Gastroesophageal sphincter (tissue), 3 donors: ENCODE measurements around the gene CALHM2.

Experiments
- EP300 ChIP-seq: sonication (generic); formaldehyde crosslinking; IDR thresholded peaks from one replicate; pipeline ENCODE4 v1.6.1; 2017; ENCODE audit warnings: antibody characterized with exemption, mild to moderate bottlenecking
- POLR2AphosphoS5 ChIP-seq: sonication (generic); formaldehyde crosslinking; IDR thresholded peaks from one replicate; pipeline ENCODE4 v1.6.1; 2017; ENCODE audit warnings: antibody characterized with exemption
- TF ChIP-seq, protein P1 (sequence below), 4 experiments: fragments of 200-600 bp in 2 of 4; fragments of 450-650 bp in 2 of 4; sonication (generic) in 1 of 4; IDR thresholded peaks; one replicate each; pipeline ENCODE4 v1.5.1; 2017 to 2019; ENCODE audit warnings: antibody characterized with exemption in 4 of 4, mild to moderate bottlenecking in 2 of 4, moderate library complexity in 2 of 4

DNA sequence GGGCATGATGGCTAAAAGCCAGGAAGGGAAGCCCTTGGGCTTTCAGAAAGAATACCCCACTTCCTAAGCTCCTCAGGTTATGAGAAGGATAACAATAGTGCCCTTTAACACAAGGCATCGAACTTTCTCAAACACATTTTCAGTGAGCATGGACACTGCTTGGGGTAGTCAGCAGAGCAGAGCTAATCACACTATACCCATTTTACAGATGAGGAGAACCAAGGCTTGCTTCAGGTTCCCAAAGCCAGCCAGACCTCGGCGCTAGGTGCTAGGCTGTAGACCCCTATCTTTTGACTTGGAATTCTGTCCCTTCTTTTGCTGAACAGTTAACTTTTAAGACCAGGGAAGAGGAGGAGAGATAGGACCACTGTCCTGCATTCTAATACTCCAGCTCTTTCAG lies 43.2 kb upstream of the CALHM2 start:
- no peak for TF ChIP-seq EP300
- TF ChIP-seq, protein P1, sequence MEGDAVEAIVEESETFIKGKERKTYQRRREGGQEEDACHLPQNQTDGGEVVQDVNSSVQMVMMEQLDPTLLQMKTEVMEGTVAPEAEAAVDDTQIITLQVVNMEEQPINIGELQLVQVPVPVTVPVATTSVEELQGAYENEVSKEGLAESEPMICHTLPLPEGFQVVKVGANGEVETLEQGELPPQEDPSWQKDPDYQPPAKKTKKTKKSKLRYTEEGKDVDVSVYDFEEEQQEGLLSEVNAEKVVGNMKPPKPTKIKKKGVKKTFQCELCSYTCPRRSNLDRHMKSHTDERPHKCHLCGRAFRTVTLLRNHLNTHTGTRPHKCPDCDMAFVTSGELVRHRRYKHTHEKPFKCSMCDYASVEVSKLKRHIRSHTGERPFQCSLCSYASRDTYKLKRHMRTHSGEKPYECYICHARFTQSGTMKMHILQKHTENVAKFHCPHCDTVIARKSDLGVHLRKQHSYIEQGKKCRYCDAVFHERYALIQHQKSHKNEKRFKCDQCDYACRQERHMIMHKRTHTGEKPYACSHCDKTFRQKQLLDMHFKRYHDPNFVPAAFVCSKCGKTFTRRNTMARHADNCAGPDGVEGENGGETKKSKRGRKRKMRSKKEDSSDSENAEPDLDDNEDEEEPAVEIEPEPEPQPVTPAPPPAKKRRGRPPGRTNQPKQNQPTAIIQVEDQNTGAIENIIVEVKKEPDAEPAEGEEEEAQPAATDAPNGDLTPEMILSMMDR (IDR thresholded peaks at IDR 0.05), result no peak
- TF ChIP-seq POLR2AphosphoS5, result no peak
